Kidney capillary endothelial cell (primary cell): Measurements from ENCODE around the gene ZFYVE27.

Experiments
- DNase-seq: peaks from one replicate; pipeline ENCODE4 v3.0.0-alpha.2; 2018; ENCODE audit warnings: low spot score

ZFYVE27 gene

GRCh38 chr10:97748116-97748515, 11.2 kb downstream of the ZFYVE27 start:
- no peak for DNase-seq

- DNase-seq = no peak
Measured at GRCh38 chr10:97752956-97753355, 16.0 kb downstream of the ZFYVE27 start.

- DNase-seq = no peak
Measured at GRCh38 chr10:97754726-97755125, 17.8 kb downstream of the ZFYVE27 start.

- DNase-seq = no peak
Measured at GRCh38 chr10:97755718-97756117, 18.8 kb downstream of the ZFYVE27 start.

- DNase-seq = no peak
Measured at GRCh38 chr10:97757471-97757870, 20.5 kb downstream of the ZFYVE27 start.

- peak; percentile 58 for DNase-seq
Measured at GRCh38 chr10:97759158-97759887, 22.4 kb downstream of the ZFYVE27 start.

- DNase-seq = no peak
Measured at GRCh38 chr10:97759946-97760345, 23.0 kb downstream of the ZFYVE27 start.

- no peak for DNase-seq
Measured at GRCh38 chr10:97760461-97761257, 23.7 kb downstream of the ZFYVE27 start.

- no peak for DNase-seq
Measured at GRCh38 chr10:97761331-97761865, 24.5 kb downstream of the ZFYVE27 start.

GRCh38 chr10:97762056-97762455, 25.1 kb downstream of the ZFYVE27 start:
- DNase-seq = no peak

GRCh38 chr10:97762816-97763215, 25.9 kb downstream of the ZFYVE27 start:
- no peak for DNase-seq

- DNase-seq = no peak
Measured at GRCh38 chr10:97763411-97763810, 26.5 kb downstream of the ZFYVE27 start.

GRCh38 chr10:97763947-97764346, 27.0 kb downstream of the ZFYVE27 start:
- no peak for DNase-seq

- no peak for DNase-seq
Measured at GRCh38 chr10:97764519-97764931, 27.6 kb downstream of the ZFYVE27 start.

GRCh38 chr10:97765201-97765600, 28.3 kb downstream of the ZFYVE27 start:
- no peak for DNase-seq

GRCh38 chr10:97766106-97766810, 29.3 kb downstream of the ZFYVE27 start:
- DNase-seq = no peak

- no peak for DNase-seq
Measured at GRCh38 chr10:97766996-97767924, 30.3 kb downstream of the ZFYVE27 start.

- no peak for DNase-seq
Measured at GRCh38 chr10:97768322-97769315, 31.7 kb downstream of the ZFYVE27 start.

- no peak for DNase-seq
Measured at GRCh38 chr10:97770255-97770654, 33.3 kb downstream of the ZFYVE27 start.
